Bronchial epithelial cell (primary cell): ENCODE data around the gene LRMDA. TPM values are rescaled to one million over a fixed set of nuclear protein-coding genes. Genes with fewer than 3 reads are reported as not detected.

Experiments used
- DNase-seq: peaks from one replicate; pipeline ENCODE4 v3.0.0-alpha.2; 2010; ENCODE audit warnings: low read depth
- FAIRE-seq: peaks from 2 replicates; lab custom pipeline; 2011; peaks lifted over from hg19 to GRCh38; lab: Jason Lieb, UNC
- H3K27me3 ChIP-seq: 2 replicates; pipeline ENCODE4 v1.5.1; 2011; ENCODE audit warnings: low read length; ENCODE audit not compliant: control insufficient read depth, insufficient read depth
- H3K36me3 ChIP-seq: 2 replicates; pipeline ENCODE4 v1.5.1; 2011; ENCODE audit warnings: low read length; ENCODE audit not compliant: control insufficient read depth, insufficient read depth
- H3K4me3 ChIP-seq: 2 replicates; pipeline ENCODE4 v1.5.1; 2011; ENCODE audit warnings: mild to moderate bottlenecking, low read depth, low read length, control low read depth
- total RNA-seq: library from RNA; depleted of rRNA; stranded (reverse); fragments of >200 nt; gene quantifications from 2 replicates; pipeline ENCODE4 v1.2.1, GENCODE V29; 2014
- TF ChIP-seq, protein P1 (sequence below): IDR thresholded peaks from 2 replicates; pipeline ENCODE4 v1.5.1; 2011; ENCODE audit warnings: mild to moderate bottlenecking, moderate library complexity, low read length, control low read depth, inconsistent platforms; ENCODE audit not compliant: insufficient read depth, severe bottlenecking

The LRMDA gene
- total RNA-seq, 1 donor from 2014 or later, result 1.6 TPM

DNA sequence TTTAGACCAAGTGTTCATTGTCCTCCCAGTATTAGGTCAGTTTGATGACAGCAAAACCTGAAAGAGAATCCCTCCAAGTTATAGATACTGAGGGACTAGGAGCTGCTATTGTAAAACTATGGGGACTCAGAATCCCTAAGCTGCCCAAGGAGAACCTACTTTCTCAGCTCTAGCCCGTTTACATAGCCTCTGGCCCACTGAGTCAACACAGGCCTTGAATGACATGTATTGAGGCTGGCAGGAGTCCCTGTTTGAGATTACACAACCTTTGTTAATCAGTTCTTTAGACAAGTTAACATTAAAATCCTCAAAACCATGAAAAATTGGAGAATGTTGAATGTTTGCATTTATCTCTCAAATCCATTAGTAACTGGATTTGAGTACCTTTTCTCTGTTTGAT lies 1127.2 kb downstream of the LRMDA start:
- DNase-seq, result peak; percentile 85
- no peak overlapping the region for H3K4me3 ChIP-seq
- H3K27me3 ChIP-seq, result no peaks in the 10 kb centered on the region
- TF ChIP-seq, protein P1, sequence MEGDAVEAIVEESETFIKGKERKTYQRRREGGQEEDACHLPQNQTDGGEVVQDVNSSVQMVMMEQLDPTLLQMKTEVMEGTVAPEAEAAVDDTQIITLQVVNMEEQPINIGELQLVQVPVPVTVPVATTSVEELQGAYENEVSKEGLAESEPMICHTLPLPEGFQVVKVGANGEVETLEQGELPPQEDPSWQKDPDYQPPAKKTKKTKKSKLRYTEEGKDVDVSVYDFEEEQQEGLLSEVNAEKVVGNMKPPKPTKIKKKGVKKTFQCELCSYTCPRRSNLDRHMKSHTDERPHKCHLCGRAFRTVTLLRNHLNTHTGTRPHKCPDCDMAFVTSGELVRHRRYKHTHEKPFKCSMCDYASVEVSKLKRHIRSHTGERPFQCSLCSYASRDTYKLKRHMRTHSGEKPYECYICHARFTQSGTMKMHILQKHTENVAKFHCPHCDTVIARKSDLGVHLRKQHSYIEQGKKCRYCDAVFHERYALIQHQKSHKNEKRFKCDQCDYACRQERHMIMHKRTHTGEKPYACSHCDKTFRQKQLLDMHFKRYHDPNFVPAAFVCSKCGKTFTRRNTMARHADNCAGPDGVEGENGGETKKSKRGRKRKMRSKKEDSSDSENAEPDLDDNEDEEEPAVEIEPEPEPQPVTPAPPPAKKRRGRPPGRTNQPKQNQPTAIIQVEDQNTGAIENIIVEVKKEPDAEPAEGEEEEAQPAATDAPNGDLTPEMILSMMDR, result no peak
- no peaks in the 10 kb centered on the region for H3K36me3 ChIP-seq
- no peak for FAIRE-seq

- Histone ChIP-seq H3K27me3 (no peaks in the 10 kb centered on the region), H3K4me3 (no peak overlapping the region), H3K36me3 (no peaks in the 10 kb centered on the region)
- FAIRE-seq, result no peak
- TF ChIP-seq, protein P1, result no peak
- no peak for DNase-seq
Measured at GRCh38 chr10:76558996-76559891, 1127.8 kb downstream of the LRMDA start.

GRCh38 chr10:76559892-76560220 lies 1128.4 kb downstream of the LRMDA start:
- TF ChIP-seq, protein P1, result no peak
- DNase-seq (no peak), FAIRE-seq (no peak)
- Histone ChIP-seq H3K27me3 (no peaks in the 10 kb centered on the region), H3K36me3 (no peaks in the 10 kb centered on the region), H3K4me3 (no peak overlapping the region)

GRCh38 chr10:76560338-76560737 lies 1128.9 kb downstream of the LRMDA start:
- no peak for DNase-seq
- Histone ChIP-seq H3K36me3 (no peaks in the 10 kb centered on the region), H3K4me3 (no peak overlapping the region), H3K27me3 (no peaks in the 10 kb centered on the region)
- FAIRE-seq, result peak; percentile 43
- TF ChIP-seq, protein P1, result no peak

DNA sequence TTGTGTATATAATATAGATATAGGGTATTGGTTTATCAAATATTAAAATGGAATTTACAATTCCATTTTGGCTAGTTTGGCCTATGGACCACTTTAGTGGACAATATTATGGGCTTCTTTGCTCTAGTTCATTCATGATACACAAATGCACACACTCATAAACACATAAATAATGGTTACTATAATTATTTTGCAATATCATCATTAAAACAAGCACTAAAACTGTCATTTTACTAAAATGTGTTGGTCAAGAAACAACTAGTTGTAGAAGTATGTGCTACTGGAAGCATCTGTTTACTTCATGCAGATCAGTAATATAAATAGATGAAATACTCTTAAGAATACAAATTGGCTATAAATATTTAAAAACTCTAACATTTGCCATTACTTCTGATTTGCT lies 1131.9 kb downstream of the LRMDA start:
- no peak for DNase-seq
- H3K36me3 ChIP-seq, result no peaks in the 10 kb centered on the region
- H3K27me3 ChIP-seq, result no peaks in the 10 kb centered on the region
- TF ChIP-seq, protein P1, result no peak
- H3K4me3 ChIP-seq, result no peak overlapping the region
- no peak for FAIRE-seq

GRCh38 chr10:76572021-76572420 lies 1140.6 kb downstream of the LRMDA start:
- no peaks in the 10 kb centered on the region for H3K36me3 ChIP-seq
- TF ChIP-seq, protein P1, result no peak
- FAIRE-seq (no peak), DNase-seq (no peak)
- H3K27me3 ChIP-seq, result no peaks in the 10 kb centered on the region
- H3K4me3 ChIP-seq, result no peak overlapping the region
